Esophagus squamous epithelium (tissue), 5 donors: ENCODE results near the gene EPN2. TPM values are rescaled to one million over a fixed set of nuclear protein-coding genes. Genes with fewer than 3 reads are reported as not detected.

Experiments
- DNase-seq: peaks from one replicate; lab custom pipeline; 2025; lab: John Stamatoyannopoulos, UW
- H3K27ac ChIP-seq, 4 donors: fragments of 200-600 bp; sonication (generic); one replicate each; pipeline ENCODE4 v1.5.1; 2016 to 2019; ENCODE audit warnings: mild to moderate bottlenecking in 1 of 4
- H3K27me3 ChIP-seq, 4 donors: fragments of 200-600 bp; sonication (generic); 1 replicate in 3 of 4; 2 replicates in 1 of 4; pipeline versions ENCODE4 v1.5.1 to v1.6.0; 2017 to 2021; ENCODE audit warnings: antibody characterized with exemption in 1 of 4
- H3K36me3 ChIP-seq, 3 donors: fragments of 200-600 bp; sonication (generic); one replicate each; pipeline ENCODE4 v1.5.1; 2016 to 2019
- H3K4me1 ChIP-seq, 3 donors: fragments of 200-600 bp; sonication (generic); one replicate each; pipeline ENCODE4 v1.5.1; 2017 to 2019
- H3K4me3 ChIP-seq, 4 donors: fragments of 200-600 bp; sonication (generic); 1 replicate in 3 of 4; 2 replicates in 1 of 4; pipeline ENCODE4 v1.5.1; 2016 to 2019; ENCODE audit warnings: mild to moderate bottlenecking in 2 of 4, moderate library complexity in 1 of 4
- H3K9me3 ChIP-seq, 3 donors: fragments of 200-600 bp; sonication (generic); one replicate each; pipeline ENCODE4 v1.5.1; 2016 to 2019
- CTCF ChIP-seq, 6 experiments: fragments of 450-650 bp in 4 of 6; fragments of 200-600 bp in 2 of 6; sonication (generic) in 2 of 6; IDR thresholded peaks; one replicate each; pipeline ENCODE4 v1.5.1; 2016 to 2019; ENCODE audit warnings: antibody characterized with exemption in 6 of 6, mild to moderate bottlenecking in 4 of 6, moderate library complexity in 4 of 6
- POLR2A ChIP-seq, 4 donors: fragments of 450-650 bp; IDR thresholded peaks; one replicate each; pipeline ENCODE4 v1.6.1; 2017; ENCODE audit warnings: antibody characterized with exemption in 4 of 4, mild to moderate bottlenecking in 4 of 4, moderate library complexity in 3 of 4
- WGBS, 2 donors: methylation state at CpG; one replicate each; pipeline ENCODE4 v1.1.5; 2018; 5-methylcytosine and 5-hydroxymethylcytosine counted together
- intact Hi-C: fragments of 100-400 bp; cut with DNase I; formaldehyde crosslinking; loops from one replicate; pipeline ENCODE4 v1.15.0; 2022
- total RNA-seq, 4 donors: library from RNA; depleted of rRNA; stranded (reverse); fragments of >200 nt; gene quantifications; one replicate each; pipeline ENCODE4 v1.1.0, GENCODE V29; 2016
- donor health status: DM: yes; HTN: yes; CAD: no.

EPN2 gene
- total RNA-seq, 4 donors from 2014 or later: 24.2 to 61.4 (median 56.1) TPM

GRCh38 chr17:19263641-19264051, 26.5 kb downstream of the EPN2 start:
- TF ChIP-seq CTCF (IDR thresholded peaks at IDR 0.05) (no peak), POLR2A (IDR thresholded peaks at IDR 0.05) (no peak)
- Histone ChIP-seq H3K27me3 (no peaks in the 10 kb centered on the region), H3K36me3 (no peaks in the 10 kb centered on the region), H3K9me3 (no peaks in the 10 kb centered on the region), H3K4me1 (peaks cover 35 to 91% (median 64%) of the 10 kb centered on the region in 3 donors), H3K27ac (peak overlapping the region; percentile 57 to 89 (median 76)), H3K4me3 (peak overlapping the region in 1 of 4 donors; percentile 15)
- 20 to 30% methylated on average over 3 to 4 of the region's 4 CpGs for WGBS, 2 donors
- intact Hi-C loops: no loop called here
- no peak for DNase-seq

DNA sequence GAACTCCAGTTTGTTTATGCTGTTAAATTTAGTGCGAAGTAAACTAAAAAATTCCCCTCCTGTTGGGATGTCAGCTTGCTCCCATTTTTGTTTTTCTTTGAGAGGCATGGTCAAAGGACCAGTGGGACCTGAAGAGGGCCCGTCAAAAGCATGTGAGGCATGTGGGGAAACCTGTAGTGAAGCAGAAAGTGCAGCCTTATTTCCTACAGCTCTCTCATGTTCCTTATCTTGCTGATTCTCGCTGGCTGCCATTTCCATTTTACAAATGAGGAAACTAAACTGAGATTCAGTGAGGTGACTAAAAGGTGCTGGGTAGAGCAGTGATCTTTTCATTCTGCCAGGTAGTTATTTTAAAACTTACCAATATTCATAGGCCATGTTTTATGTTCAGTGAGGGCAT, 27.1 kb downstream of the EPN2 start:
- no peaks in the 10 kb centered on the region for H3K36me3 ChIP-seq
- peaks cover 39 to 96% (median 71%) of the 10 kb centered on the region in 3 donors for H3K4me1 ChIP-seq
- peak overlapping the region; percentile 57 to 89 (median 76) for H3K27ac ChIP-seq
- no peak for TF ChIP-seq POLR2A (IDR thresholded peaks at IDR 0.05)
- TF ChIP-seq CTCF (IDR thresholded peaks at IDR 0.05): no peak
- H3K27me3 ChIP-seq: no peaks in the 10 kb centered on the region
- WGBS, 2 donors: 45 to 60% methylated on average over 3 of the region's 3 CpGs
- H3K9me3 ChIP-seq: no peaks in the 10 kb centered on the region
- intact Hi-C loops: no loop called here
- no peak for DNase-seq
- no peak overlapping the region for H3K4me3 ChIP-seq

- WGBS, 2 donors: 59 to 64% methylated on average over 6 of the region's 6 CpGs
- Histone ChIP-seq H3K9me3 (no peaks in the 10 kb centered on the region), H3K4me1 (peaks cover 39 to 96% (median 75%) of the 10 kb centered on the region in 3 donors), H3K27me3 (no peaks in the 10 kb centered on the region), H3K36me3 (no peaks in the 10 kb centered on the region), H3K27ac (peak overlapping the region; percentile 57 to 89 (median 76)), H3K4me3 (no peak overlapping the region)
- no peak for DNase-seq
- no peak for TF ChIP-seq CTCF (IDR thresholded peaks at IDR 0.05)
- TF ChIP-seq POLR2A (IDR thresholded peaks at IDR 0.05): no peak
- intact Hi-C loops: no loop called here
Observed at GRCh38 chr17:19264681-19265080, 27.5 kb downstream of the EPN2 start.

- intact Hi-C loops: no loop called here
- H3K4me3 ChIP-seq: no peak overlapping the region
- H3K27me3 ChIP-seq: no peaks in the 10 kb centered on the region
- H3K36me3 ChIP-seq: no peaks in the 10 kb centered on the region
- DNase-seq: no peak
- H3K9me3 ChIP-seq: no peaks in the 10 kb centered on the region
- H3K27ac ChIP-seq: peak overlapping the region in 3 of 4 donors; percentile 42 to 89 (median 55)
- 79 to 81% methylated on average over 6 of the region's 6 CpGs for WGBS, 2 donors
- peaks cover 42 to 96% (median 80%) of the 10 kb centered on the region in 3 donors for H3K4me1 ChIP-seq
- TF ChIP-seq POLR2A (IDR thresholded peaks at IDR 0.05): no peak
- TF ChIP-seq CTCF (IDR thresholded peaks at IDR 0.05): no peak
Observed at GRCh38 chr17:19265755-19266154, 28.6 kb downstream of the EPN2 start.

DNA sequence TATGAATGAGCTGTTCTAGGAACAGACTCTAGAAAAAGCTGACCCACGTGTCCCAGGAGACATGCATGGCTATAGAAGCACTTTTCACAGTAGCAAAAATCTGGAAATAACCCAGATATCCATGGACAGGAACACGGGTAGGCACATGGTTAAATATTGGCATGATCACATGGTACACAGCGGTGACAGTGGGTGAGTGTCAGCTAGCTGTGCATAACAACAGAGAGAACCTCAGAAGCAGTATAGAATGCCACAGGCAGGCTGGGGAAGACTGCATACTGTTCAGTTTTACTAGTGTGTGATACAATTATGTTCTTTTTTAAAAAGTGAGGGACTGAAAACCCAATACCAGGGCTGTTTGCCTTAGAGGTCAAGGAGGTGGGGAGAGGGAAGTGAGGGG, 31.4 kb downstream of the EPN2 start:
- Histone ChIP-seq H3K27ac (peak overlapping the region in 3 of 4 donors; percentile 62 to 71 (median 66)), H3K36me3 (peaks cover 0 to 14% (median 0%) of the 10 kb centered on the region in 3 donors), H3K9me3 (no peaks in the 10 kb centered on the region), H3K4me3 (no peak overlapping the region), H3K4me1 (peaks cover 34 to 92% (median 73%) of the 10 kb centered on the region in 3 donors), H3K27me3 (no peaks in the 10 kb centered on the region)
- DNase-seq: no peak
- no peak for TF ChIP-seq CTCF (IDR thresholded peaks at IDR 0.05)
- no peak for TF ChIP-seq POLR2A (IDR thresholded peaks at IDR 0.05)
- intact Hi-C loops: no loop called here
- 57 to 59% methylated on average over 3 of the region's 3 CpGs for WGBS, 2 donors
